ENCODE data around the gene CACNA1C. TPM values are rescaled to one million over a fixed set of nuclear protein-coding genes. Genes with fewer than 3 reads are reported as not detected.
"Not testable (repeated sequence)": the region's sequence is repeated elsewhere in the genome, so short reads cannot be mapped to it uniquely, and the experiment has no call there.

CACNA1C gene
- total RNA-seq, 2 experiments from 2014 or later: 0.04 TPM

GRCh38 chr12:2672863-2673262 is 620.1 kb downstream of the CACNA1C start:
- ChIA-PET POLR2A (no interaction called here), CTCF (no interaction called here)

- CTCF ChIA-PET: no interaction called here
Observed at GRCh38 chr12:2673966-2674810, 621.4 kb downstream of the CACNA1C start.

GRCh38 chr12:2675776-2676175 is 623.0 kb downstream of the CACNA1C start:
- ChIA-PET CTCF (no interaction called here), POLR2A (no interaction called here)

More at GRCh38 chr12:2673966-2674810, 621.4 kb downstream of the CACNA1C start:
- POLR2A ChIA-PET: no interaction called here

GRCh38 chr12:2677142-2677880 is 624.5 kb downstream of the CACNA1C start:
- POLR2A ChIA-PET: no interaction called here
- CTCF ChIA-PET: no interaction called here

- ChIA-PET POLR2A (no interaction called here), CTCF (interaction anchor here (1.0 kb wide), 1 partner anchor 106 kb away, joined by 3 read pairs; no protein-coding TSS in a partner anchor)
Observed at GRCh38 chr12:2678426-2678825, 625.6 kb downstream of the CACNA1C start.

- ChIA-PET POLR2A (no interaction called here), CTCF (interaction anchor here (1.0 kb wide), 1 partner anchor 105 kb away, joined by 3 read pairs; no protein-coding TSS in a partner anchor)
Observed at GRCh38 chr12:2679068-2679815, 626.5 kb downstream of the CACNA1C start.

GRCh38 chr12:2679816-2680675 is 627.3 kb downstream of the CACNA1C start:
- POLR2A ChIA-PET: no interaction called here
- CTCF ChIA-PET: no interaction called here

GRCh38 chr12:2680676-2681039 is 627.9 kb downstream of the CACNA1C start:
- CTCF ChIA-PET: no interaction called here
- POLR2A ChIA-PET: no interaction called here

- ChIA-PET POLR2A (no interaction called here), CTCF (interaction anchor here (2.0 kb wide), 1 partner anchor 103 kb away, joined by 13 read pairs; no protein-coding TSS in a partner anchor)
Observed at GRCh38 chr12:2681450-2682205, 628.8 kb downstream of the CACNA1C start.

GRCh38 chr12:2682296-2683251 is 629.8 kb downstream of the CACNA1C start:
- POLR2A ChIA-PET: interaction anchor here (0.7 kb wide), 1 partner anchor 49 kb away, joined by 3 read pairs; no protein-coding TSS in a partner anchor
- CTCF ChIA-PET: interaction anchor here (0.8 to 2.0 kb wide), 7 partner anchors 9 to 132 kb away, joined by 3 to 13 read pairs (median 4); partner anchors contain the start of gene FKBP4

GRCh38 chr12:2683283-2684025 is 630.7 kb downstream of the CACNA1C start:
- CTCF ChIA-PET: interaction anchor here (0.8 to 2.0 kb wide), 7 partner anchors 8 to 131 kb away, joined by 3 to 13 read pairs (median 4); partner anchors contain the start of gene FKBP4
- POLR2A ChIA-PET: interaction anchor here (0.7 kb wide), 1 partner anchor 48 kb away, joined by 3 read pairs; no protein-coding TSS in a partner anchor

- CTCF ChIA-PET: interaction anchor here (1.3 to 2.0 kb wide), 3 partner anchors 101 to 130 kb away, joined by 3 to 13 read pairs (median 4); no protein-coding TSS in a partner anchor
- POLR2A ChIA-PET: not testable (repeated sequence)
Observed at GRCh38 chr12:2684026-2684325, 631.2 kb downstream of the CACNA1C start.

GRCh38 chr12:2685620-2686279 is 633.0 kb downstream of the CACNA1C start:
- POLR2A ChIA-PET, CTCF ChIA-PET: not testable (repeated sequence)

- POLR2A ChIA-PET: no interaction called here
- CTCF ChIA-PET: no interaction called here
Observed at GRCh38 chr12:2686280-2686646, 633.5 kb downstream of the CACNA1C start.

GRCh38 chr12:2687058-2687457 is 634.3 kb downstream of the CACNA1C start:
- CTCF ChIA-PET: interaction anchor here (1.5 kb wide), 1 partner anchor 97 kb away, joined by 5 read pairs; no protein-coding TSS in a partner anchor
- POLR2A ChIA-PET: no interaction called here

GRCh38 chr12:2687726-2688125 is 634.9 kb downstream of the CACNA1C start:
- ChIA-PET CTCF (interaction anchor here (1.5 kb wide), 1 partner anchor 96 kb away, joined by 5 read pairs; no protein-coding TSS in a partner anchor), POLR2A (interaction anchor here (0.6 kb wide), 1 partner anchor 27 kb away, joined by 4 read pairs; no protein-coding TSS in a partner anchor)
